ENCODE results near the gene SEC62. TPM values are rescaled to one million over a fixed set of nuclear protein-coding genes. Genes with fewer than 3 reads are reported as not detected.
A peak's percentile ranks its signal among the peaks of the same experiment; 100 is the strongest.

SEC62 gene, protein sequence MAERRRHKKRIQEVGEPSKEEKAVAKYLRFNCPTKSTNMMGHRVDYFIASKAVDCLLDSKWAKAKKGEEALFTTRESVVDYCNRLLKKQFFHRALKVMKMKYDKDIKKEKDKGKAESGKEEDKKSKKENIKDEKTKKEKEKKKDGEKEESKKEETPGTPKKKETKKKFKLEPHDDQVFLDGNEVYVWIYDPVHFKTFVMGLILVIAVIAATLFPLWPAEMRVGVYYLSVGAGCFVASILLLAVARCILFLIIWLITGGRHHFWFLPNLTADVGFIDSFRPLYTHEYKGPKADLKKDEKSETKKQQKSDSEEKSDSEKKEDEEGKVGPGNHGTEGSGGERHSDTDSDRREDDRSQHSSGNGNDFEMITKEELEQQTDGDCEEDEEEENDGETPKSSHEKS
- total RNA-seq = 53.7 TPM
- 10 to 100 TPM; 56.8 to 96.2 (median 72.3) TPM for polyA plus RNA-seq (ENCODE audit: insufficient read depth in 1 of 8, insufficient read length in 8 of 8, low replicate concordance in 1 of 8)
- long read RNA-seq, donor 1, full-length matches to known transcripts = 16 of 47 reads
- long read RNA-seq, donor 1, partial matches to known transcripts = 31 of 47 reads
- long read RNA-seq, donor 1, other reads (novel, unspliced or antisense) = 0 of 47 reads
- long read RNA-seq, donor 2, full-length matches to known transcripts = 5 of 14 reads
- long read RNA-seq, donor 2, partial matches to known transcripts = 9 of 14 reads
- long read RNA-seq, donor 2, other reads (novel, unspliced or antisense) = 0 of 14 reads
- long read RNA-seq, donor 3, full-length matches to known transcripts = 43 of 106 reads
- long read RNA-seq, donor 3, partial matches to known transcripts = 63 of 106 reads
- long read RNA-seq, donor 3, other reads (novel, unspliced or antisense) = 0 of 106 reads
- long read RNA-seq, donor 4, full-length matches to known transcripts = 10 of 42 reads
- long read RNA-seq, donor 4, partial matches to known transcripts = 32 of 42 reads
- long read RNA-seq, donor 4, other reads (novel, unspliced or antisense) = 0 of 42 reads
- long read RNA-seq, donor 5, full-length matches to known transcripts = 77 of 196 reads
- long read RNA-seq, donor 5, partial matches to known transcripts = 119 of 196 reads
- long read RNA-seq, donor 5, other reads (novel, unspliced or antisense) = 0 of 196 reads
- long read RNA-seq, donor 6, full-length matches to known transcripts = 34 of 104 reads
- long read RNA-seq, donor 6, partial matches to known transcripts = 70 of 104 reads
- long read RNA-seq, donor 6, other reads (novel, unspliced or antisense) = 0 of 104 reads
- long read RNA-seq, donor 7, full-length matches to known transcripts = 39 of 127 reads
- long read RNA-seq, donor 7, partial matches to known transcripts = 88 of 127 reads
- long read RNA-seq, donor 7, other reads (novel, unspliced or antisense) = 0 of 127 reads
- long read RNA-seq, donor 8, full-length matches to known transcripts = 27 of 120 reads
- long read RNA-seq, donor 8, partial matches to known transcripts = 93 of 120 reads
- long read RNA-seq, donor 8, other reads (novel, unspliced or antisense) = 0 of 120 reads
- long read RNA-seq, donor 9, full-length matches to known transcripts = 25 of 64 reads
- long read RNA-seq, donor 9, partial matches to known transcripts = 39 of 64 reads
- long read RNA-seq, donor 9, other reads (novel, unspliced or antisense) = 0 of 64 reads
- long read RNA-seq, donor 10, full-length matches to known transcripts = 43 of 152 reads
- long read RNA-seq, donor 10, partial matches to known transcripts = 109 of 152 reads
- long read RNA-seq, donor 10, other reads (novel, unspliced or antisense) = 0 of 152 reads
- long read RNA-seq, donor 11, full-length matches to known transcripts = 29 of 107 reads
- long read RNA-seq, donor 11, partial matches to known transcripts = 78 of 107 reads
- long read RNA-seq, donor 11, other reads (novel, unspliced or antisense) = 0 of 107 reads

DNA sequence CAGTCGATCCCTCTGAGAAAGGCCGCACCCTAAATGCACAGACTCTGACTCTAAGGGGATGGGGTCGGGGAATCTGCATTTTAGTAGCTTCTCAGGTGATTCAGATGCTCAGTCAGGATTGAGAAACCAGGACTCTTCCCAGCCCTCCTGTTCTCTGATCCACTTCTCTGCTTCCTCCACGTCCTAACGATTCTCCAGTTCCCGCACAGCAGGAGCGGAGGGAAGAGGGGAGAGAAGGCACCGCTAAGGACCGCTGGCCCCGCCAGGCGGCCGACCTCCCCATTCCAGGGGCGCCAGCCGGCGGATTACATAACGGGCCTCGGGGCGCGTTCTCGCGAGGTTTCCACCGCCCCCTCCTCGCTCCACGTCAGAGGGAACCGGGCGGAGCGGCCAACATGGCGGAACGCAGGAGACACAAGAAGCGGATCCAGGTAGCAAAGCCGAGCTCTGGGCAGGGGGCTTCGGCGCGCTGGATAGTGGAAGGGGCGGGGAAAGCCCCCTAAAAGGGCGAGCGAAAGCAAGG, at the start of gene SEC62:
SEC62 (plus strand) TSS at position 380 of the 523 bp plus-strand sequence; CDS start at position 396, 16 bp downstream.
- WGBS (ENCODE audit: insufficient coverage) = 1% methylated on average over 31 of the region's 37 CpGs
- DNase-seq = peak; percentile 98
- peaks cover 4% of the 10 kb centered on the region for H3K4me1 ChIP-seq (ENCODE audit: control insufficient read depth, insufficient read depth, low read length)
- peak within 1 kb of the TSS; percentile 97 for H3K27ac ChIP-seq (ENCODE audit: low read length)
- H3K9me3 ChIP-seq (replicated peaks; ENCODE audit: control insufficient read depth, low read depth, low read length) = no peaks in the 10 kb centered on the region
- no peaks in the 10 kb centered on the region for H3K27me3 ChIP-seq (ENCODE audit: control insufficient read depth, insufficient read depth, low read length)
- H3K36me3 ChIP-seq (ENCODE audit: control insufficient read depth, insufficient read depth, low read length) = no peaks in the 10 kb centered on the region
- H3K4me3 ChIP-seq (ENCODE audit: low read length) = peak within 1 kb of the TSS; percentile 85

DNA sequence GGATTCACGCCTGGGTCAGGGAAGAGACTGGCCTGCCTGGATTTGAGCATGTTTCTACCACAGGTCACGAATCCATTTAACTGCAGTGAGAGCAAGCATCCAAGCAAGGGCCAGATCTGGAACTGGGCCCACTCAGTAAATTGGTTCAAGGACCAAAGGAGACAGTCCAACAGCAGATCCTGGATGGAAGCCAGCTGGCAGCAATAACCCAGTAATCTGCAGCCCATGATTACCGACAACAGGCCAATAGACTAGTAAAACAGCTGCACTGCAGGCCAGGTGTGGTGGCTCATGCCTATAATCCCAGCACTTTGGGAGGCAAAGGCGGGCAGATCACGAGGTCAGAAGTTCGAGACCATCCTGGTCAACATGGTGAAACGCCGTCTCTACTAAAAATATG, 43.4 kb upstream of the SEC62 start:
- H3K4me1 ChIP-seq (ENCODE audit: control insufficient read depth, insufficient read depth, low read length) = no peaks in the 10 kb centered on the region
- no peaks in the 10 kb centered on the region for H3K9me3 ChIP-seq (replicated peaks; ENCODE audit: control insufficient read depth, low read depth, low read length)
- H3K27ac ChIP-seq (ENCODE audit: low read length) = no peak overlapping the region
- H3K27me3 ChIP-seq (ENCODE audit: control insufficient read depth, insufficient read depth, low read length) = no peaks in the 10 kb centered on the region
- 47% methylated on average over 2 of the region's 8 CpGs for WGBS (ENCODE audit: insufficient coverage)
- peak; percentile 63 for DNase-seq
- H3K4me3 ChIP-seq (ENCODE audit: low read length) = no peak overlapping the region
- no peaks in the 10 kb centered on the region for H3K36me3 ChIP-seq (ENCODE audit: control insufficient read depth, insufficient read depth, low read length)

DNA sequence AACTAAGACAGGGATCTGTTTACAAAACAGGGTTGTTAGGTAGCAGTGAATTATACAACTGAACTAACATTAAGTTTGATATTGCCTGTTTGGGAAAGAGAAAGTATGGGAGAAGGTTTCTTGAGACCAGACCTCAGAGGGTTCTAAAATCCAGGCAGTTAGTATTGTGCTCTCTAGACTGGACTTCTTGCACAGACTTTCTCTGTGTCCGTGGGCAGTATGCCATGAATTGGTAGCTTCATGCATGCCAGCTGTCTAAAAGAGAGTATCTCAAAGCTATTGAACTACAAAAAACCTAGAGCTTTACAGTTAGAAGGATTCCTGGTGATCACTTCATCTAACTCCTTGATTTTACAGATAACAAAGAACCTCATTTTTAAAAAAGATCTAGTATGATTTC, 42.8 kb upstream of the SEC62 start:
- Histone ChIP-seq H3K9me3 (replicated peaks; ENCODE audit: control insufficient read depth, low read depth, low read length) (no peaks in the 10 kb centered on the region), H3K27me3 (ENCODE audit: control insufficient read depth, insufficient read depth, low read length) (no peaks in the 10 kb centered on the region), H3K27ac (ENCODE audit: low read length) (no peak overlapping the region), H3K4me3 (ENCODE audit: low read length) (no peak overlapping the region), H3K36me3 (ENCODE audit: control insufficient read depth, insufficient read depth, low read length) (no peaks in the 10 kb centered on the region), H3K4me1 (ENCODE audit: control insufficient read depth, insufficient read depth, low read length) (no peaks in the 10 kb centered on the region)
- WGBS (ENCODE audit: insufficient coverage) = no CpG with 5 or more reads among the region's 1 CpG
- DNase-seq = no peak

DNA sequence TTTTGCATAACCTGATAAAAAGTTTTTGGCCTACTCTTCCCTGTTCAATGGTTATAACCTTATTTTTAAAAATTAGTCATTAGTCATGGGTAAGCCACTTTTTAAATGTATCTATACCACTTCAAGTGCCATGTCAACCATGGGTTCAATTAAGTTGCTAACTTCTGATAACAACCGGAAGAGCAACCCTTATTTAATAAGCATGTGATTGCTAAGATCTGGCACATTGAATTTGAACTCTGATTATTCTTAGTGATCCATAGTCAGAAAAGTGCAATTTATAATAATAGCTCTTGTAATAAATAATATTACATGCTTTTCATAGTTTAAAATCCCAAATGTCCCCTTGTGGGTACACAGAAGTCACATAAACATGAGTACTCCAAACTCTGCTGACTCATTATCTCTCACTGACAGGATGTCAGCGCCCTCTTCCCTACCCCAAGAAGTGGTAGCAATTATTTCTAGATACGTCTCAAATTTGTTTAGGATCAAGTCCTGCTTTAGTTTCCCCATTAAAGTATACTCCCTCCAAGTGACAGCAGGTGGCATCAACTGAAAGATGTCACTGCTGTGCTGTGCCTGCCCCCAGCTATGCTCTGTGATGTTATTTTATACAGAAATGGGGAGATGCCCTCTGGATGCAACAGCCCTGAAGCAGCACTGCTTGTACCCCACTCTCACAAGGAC, 36.6 kb upstream of the SEC62 start:
- no peaks in the 10 kb centered on the region for H3K36me3 ChIP-seq (ENCODE audit: control insufficient read depth, insufficient read depth, low read length)
- no peak overlapping the region for H3K27ac ChIP-seq (ENCODE audit: low read length)
- H3K9me3 ChIP-seq (replicated peaks; ENCODE audit: control insufficient read depth, low read depth, low read length) = no peaks in the 10 kb centered on the region
- WGBS (ENCODE audit: insufficient coverage) = 84% methylated on average over 2 of the region's 3 CpGs
- H3K27me3 ChIP-seq (ENCODE audit: control insufficient read depth, insufficient read depth, low read length) = no peaks in the 10 kb centered on the region
- H3K4me1 ChIP-seq (ENCODE audit: control insufficient read depth, insufficient read depth, low read length) = no peaks in the 10 kb centered on the region
- H3K4me3 ChIP-seq (ENCODE audit: low read length) = no peak overlapping the region
- no peak for DNase-seq

DNA sequence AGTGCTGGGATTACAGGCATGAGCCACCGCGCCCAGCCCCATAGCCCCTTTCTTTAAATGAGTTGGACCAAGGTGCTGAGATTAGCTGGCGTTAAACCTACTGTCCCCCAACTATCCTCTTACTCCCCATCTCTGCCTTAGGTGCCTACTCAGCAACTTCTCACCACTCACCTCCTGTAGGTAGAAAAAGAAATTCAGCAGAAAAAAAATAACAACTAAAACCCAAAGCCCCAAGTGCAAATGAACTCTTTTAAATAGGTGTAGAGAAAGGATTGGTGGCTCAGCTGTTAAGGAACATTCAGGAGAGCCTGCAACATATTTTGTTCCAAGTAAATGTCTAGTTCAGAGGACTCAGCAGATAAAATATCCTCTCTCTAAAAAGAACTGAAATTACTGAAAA, 35.8 kb upstream of the SEC62 start:
- H3K4me3 ChIP-seq (ENCODE audit: low read length) = no peak overlapping the region
- WGBS (ENCODE audit: insufficient coverage) = no CpG with 5 or more reads among the region's 3 CpGs
- no peaks in the 10 kb centered on the region for H3K36me3 ChIP-seq (ENCODE audit: control insufficient read depth, insufficient read depth, low read length)
- H3K27me3 ChIP-seq (ENCODE audit: control insufficient read depth, insufficient read depth, low read length) = no peaks in the 10 kb centered on the region
- no peaks in the 10 kb centered on the region for H3K9me3 ChIP-seq (replicated peaks; ENCODE audit: control insufficient read depth, low read depth, low read length)
- no peaks in the 10 kb centered on the region for H3K4me1 ChIP-seq (ENCODE audit: control insufficient read depth, insufficient read depth, low read length)
- no peak overlapping the region for H3K27ac ChIP-seq (ENCODE audit: low read length)
- DNase-seq = no peak

DNA sequence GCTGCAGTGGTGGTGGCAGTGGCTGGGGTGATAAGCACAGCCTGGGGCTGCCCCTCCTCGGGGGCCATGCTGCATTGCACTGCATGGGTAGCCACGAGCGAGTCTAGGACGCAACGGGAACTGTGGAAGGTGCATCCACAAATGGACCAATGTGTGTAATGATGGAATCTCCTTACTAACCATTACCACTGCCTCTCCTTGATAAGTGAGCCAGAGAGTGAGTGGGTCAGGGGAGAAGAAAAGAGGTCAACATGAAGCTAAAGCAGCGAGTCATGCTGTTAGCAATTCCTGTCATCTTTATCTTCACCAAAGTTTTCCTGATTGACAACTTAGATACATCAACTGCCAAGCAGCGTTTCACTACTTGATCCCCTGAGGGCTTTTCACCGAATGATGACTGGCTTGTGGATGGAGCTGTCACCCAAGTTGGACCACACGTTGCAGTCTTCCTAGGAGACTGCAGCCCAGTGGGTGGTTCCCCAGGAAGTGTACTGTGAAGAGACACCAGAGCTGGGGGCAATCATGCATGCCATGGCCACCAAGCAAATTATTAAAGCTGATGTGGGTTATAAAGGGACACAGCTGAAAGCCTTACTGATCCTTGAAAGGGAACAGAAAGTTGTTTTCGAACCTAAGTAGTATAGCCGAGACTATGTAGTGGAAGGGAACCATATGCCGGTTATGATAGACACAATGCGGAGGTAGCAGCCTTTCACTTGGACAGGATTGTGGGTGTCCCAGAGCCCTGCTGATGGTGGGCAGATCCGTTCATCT, 34.7 kb upstream of the SEC62 start:
- H3K27ac ChIP-seq (ENCODE audit: low read length) = no peak overlapping the region
- H3K27me3 ChIP-seq (ENCODE audit: control insufficient read depth, insufficient read depth, low read length) = no peaks in the 10 kb centered on the region
- H3K9me3 ChIP-seq (replicated peaks; ENCODE audit: control insufficient read depth, low read depth, low read length) = no peaks in the 10 kb centered on the region
- WGBS (ENCODE audit: insufficient coverage) = 83% methylated on average over 9 of the region's 14 CpGs
- no peaks in the 10 kb centered on the region for H3K36me3 ChIP-seq (ENCODE audit: control insufficient read depth, insufficient read depth, low read length)
- H3K4me3 ChIP-seq (ENCODE audit: low read length) = no peak overlapping the region
- no peaks in the 10 kb centered on the region for H3K4me1 ChIP-seq (ENCODE audit: control insufficient read depth, insufficient read depth, low read length)
- no peak for DNase-seq

DNA sequence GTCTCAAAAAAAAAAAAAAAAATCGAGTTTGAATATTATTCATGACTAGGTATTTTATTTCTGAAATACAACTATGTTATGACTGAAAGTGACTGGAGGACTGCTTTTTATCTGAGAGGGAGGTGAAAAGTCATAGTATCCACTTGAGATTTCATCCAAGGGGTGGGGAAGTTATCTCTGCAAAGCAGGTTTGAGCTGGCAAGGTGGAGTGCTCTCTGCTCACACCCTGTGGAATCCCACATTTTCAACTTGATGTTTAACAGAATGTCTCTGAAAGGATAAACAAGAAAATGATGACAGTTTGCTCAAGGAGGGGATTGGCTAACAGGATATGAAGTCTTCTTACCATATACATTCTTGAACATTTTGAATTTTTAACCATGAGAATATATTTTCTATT, 27.3 kb upstream of the SEC62 start:
- Histone ChIP-seq H3K27me3 (ENCODE audit: control insufficient read depth, insufficient read depth, low read length) (no peaks in the 10 kb centered on the region), H3K4me3 (ENCODE audit: low read length) (no peak overlapping the region), H3K27ac (ENCODE audit: low read length) (no peak overlapping the region), H3K36me3 (ENCODE audit: control insufficient read depth, insufficient read depth, low read length) (no peaks in the 10 kb centered on the region), H3K9me3 (replicated peaks; ENCODE audit: control insufficient read depth, low read depth, low read length) (peaks cover 3% of the 10 kb centered on the region), H3K4me1 (ENCODE audit: control insufficient read depth, insufficient read depth, low read length) (no peaks in the 10 kb centered on the region)
- DNase-seq = no peak
- WGBS (ENCODE audit: insufficient coverage) = no CpG with 5 or more reads among the region's 1 CpG

DNA sequence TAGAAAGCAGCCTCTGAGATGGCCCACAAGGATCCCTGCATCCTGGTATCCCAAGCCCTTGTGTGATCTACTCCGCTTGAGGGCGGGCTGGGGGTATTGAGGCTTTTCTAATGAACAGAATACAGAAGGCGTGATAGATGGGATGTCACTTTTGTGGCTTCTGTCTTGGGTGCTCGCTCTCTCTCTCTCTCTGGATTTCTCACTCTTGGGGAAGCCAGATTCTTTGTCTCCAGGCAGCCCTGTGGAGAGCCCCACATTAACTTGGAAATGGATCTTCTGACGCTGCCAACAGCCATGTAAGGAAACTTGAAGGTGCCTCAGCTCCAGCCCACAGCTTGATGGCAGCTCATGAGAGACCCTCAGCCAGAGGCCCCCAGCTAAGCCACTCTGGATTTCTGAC, 26.9 kb upstream of the SEC62 start:
- no peak for DNase-seq
- Histone ChIP-seq H3K9me3 (replicated peaks; ENCODE audit: control insufficient read depth, low read depth, low read length) (peaks cover 3% of the 10 kb centered on the region), H3K4me3 (ENCODE audit: low read length) (no peak overlapping the region), H3K36me3 (ENCODE audit: control insufficient read depth, insufficient read depth, low read length) (no peaks in the 10 kb centered on the region), H3K4me1 (ENCODE audit: control insufficient read depth, insufficient read depth, low read length) (no peaks in the 10 kb centered on the region), H3K27ac (ENCODE audit: low read length) (no peak overlapping the region), H3K27me3 (ENCODE audit: control insufficient read depth, insufficient read depth, low read length) (no peaks in the 10 kb centered on the region)
- WGBS (ENCODE audit: insufficient coverage) = 40% methylated on average over 1 of the region's 5 CpGs
